HFFc6 (cell line): ENCODE measurements around the gene KRT26. TPM values are rescaled to one million over a fixed set of nuclear protein-coding genes. Genes with fewer than 3 reads are reported as not detected.

Source experiments
- DNase-seq: peaks from one replicate; pipeline ENCODE4 v3.0.0-alpha.2; 2018
- H3K27ac Mint-ChIP-seq: 2 replicates; pipeline ENCODE4 v1.8.0; 2020; ENCODE audit warnings: mild to moderate bottlenecking, mixed read lengths
- H3K27me3 Mint-ChIP-seq: 2 replicates; pipeline ENCODE4 v1.8.0; 2021; ENCODE audit warnings: mild to moderate bottlenecking, moderate library complexity, mixed read lengths; ENCODE audit not compliant: insufficient read depth
- H3K36me3 Mint-ChIP-seq: 2 replicates; pipeline ENCODE4 v1.8.0; 2021; ENCODE audit warnings: low read depth, mixed read lengths
- H3K4me1 Mint-ChIP-seq: 2 replicates; pipeline ENCODE4 v1.8.0; 2020; ENCODE audit warnings: low read depth, mixed read lengths
- H3K4me3 Mint-ChIP-seq: 2 replicates; pipeline ENCODE4 v1.8.0; 2020; ENCODE audit warnings: mild to moderate bottlenecking, moderate library complexity, mixed read lengths
- H3K9me3 Mint-ChIP-seq: 2 replicates; pipeline ENCODE4 v1.8.0; 2020; ENCODE audit warnings: mild to moderate bottlenecking, mixed read lengths
- long read RNA-seq: library from polyadenylated mRNA; unstranded; transcript quantifications from one replicate; pipeline ENCODE4 v2.0.0, GENCODE V29; 2019
- total RNA-seq, 6 experiments: library from RNA; stranded (reverse); fragmentation: NEBNext Ultra II Directional; extraction: Animal tissue kit (Norgen Biotek cat#: 25700); gene quantifications; 2 replicates in 1 of 6; 3 replicates in 5 of 6; pipeline ENCODE4 v1.2.3, GENCODE V29; 2021
- TF ChIP-seq, protein P1 (sequence below): fragments of 200-600 bp; sonication (generic); IDR thresholded peaks from 2 replicates; pipeline ENCODE4 v1.5.0; 2021; ENCODE audit warnings: antibody characterized with exemption, mild to moderate bottlenecking

Gene KRT26, protein sequence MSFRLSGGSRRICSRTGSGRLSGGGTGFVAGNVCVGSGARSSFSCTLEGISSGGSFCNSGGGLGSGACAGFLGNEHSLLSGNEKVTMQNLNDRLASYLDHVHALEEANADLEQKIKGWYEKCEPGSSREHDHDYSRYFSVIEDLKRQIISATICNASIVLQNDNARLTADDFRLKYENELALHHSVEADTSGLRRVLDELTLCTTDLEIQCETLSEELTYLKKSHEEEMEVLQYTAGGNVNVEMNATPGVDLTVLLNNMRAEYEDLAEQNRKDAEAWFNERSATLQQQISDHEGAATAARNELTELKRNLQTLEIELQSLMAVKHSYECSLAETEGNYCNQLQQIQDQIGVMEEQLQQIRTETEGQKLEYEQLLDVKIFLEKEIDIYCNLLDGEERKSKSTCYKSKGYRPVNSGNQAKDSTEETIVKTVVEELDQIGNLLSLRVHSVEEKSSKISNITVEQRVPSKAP
- total RNA-seq = not detected
- long read RNA-seq = 0 reads

DNA sequence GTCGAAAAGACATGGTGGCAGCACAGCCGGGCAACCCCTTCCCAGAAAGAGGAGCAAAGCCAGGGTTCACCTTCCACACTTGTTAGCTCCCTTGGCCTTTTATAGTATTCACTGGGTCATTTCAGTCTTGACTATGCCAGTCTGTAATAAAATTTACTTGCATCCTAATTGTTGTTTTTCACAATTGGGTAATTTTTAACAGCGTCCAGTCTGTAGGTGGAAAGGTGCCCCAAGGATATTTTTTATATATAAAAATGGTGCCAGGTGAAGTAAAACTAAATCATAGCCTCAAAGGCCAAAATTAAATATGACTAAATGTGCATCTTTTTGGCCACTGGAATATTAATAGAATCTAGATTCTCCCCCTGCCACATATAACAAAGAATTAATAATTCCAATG is at the start of gene KRT26:
Gene KRT26 (minus strand): TSS at position 101 of the 400 bp plus-strand sequence. CDS start 88 bp downstream, at position 13.
- no peak for DNase-seq
- peaks cover 33% of the 10 kb centered on the region for H3K27me3 Mint-ChIP-seq
- H3K4me1 Mint-ChIP-seq = no peaks in the 10 kb centered on the region
- H3K36me3 Mint-ChIP-seq = no peaks in the 10 kb centered on the region
- H3K4me3 Mint-ChIP-seq = no peak within 1 kb of the TSS
- no peak within 1 kb of the TSS for H3K27ac Mint-ChIP-seq
- no peaks in the 10 kb centered on the region for H3K9me3 Mint-ChIP-seq
- TF ChIP-seq, protein P1, sequence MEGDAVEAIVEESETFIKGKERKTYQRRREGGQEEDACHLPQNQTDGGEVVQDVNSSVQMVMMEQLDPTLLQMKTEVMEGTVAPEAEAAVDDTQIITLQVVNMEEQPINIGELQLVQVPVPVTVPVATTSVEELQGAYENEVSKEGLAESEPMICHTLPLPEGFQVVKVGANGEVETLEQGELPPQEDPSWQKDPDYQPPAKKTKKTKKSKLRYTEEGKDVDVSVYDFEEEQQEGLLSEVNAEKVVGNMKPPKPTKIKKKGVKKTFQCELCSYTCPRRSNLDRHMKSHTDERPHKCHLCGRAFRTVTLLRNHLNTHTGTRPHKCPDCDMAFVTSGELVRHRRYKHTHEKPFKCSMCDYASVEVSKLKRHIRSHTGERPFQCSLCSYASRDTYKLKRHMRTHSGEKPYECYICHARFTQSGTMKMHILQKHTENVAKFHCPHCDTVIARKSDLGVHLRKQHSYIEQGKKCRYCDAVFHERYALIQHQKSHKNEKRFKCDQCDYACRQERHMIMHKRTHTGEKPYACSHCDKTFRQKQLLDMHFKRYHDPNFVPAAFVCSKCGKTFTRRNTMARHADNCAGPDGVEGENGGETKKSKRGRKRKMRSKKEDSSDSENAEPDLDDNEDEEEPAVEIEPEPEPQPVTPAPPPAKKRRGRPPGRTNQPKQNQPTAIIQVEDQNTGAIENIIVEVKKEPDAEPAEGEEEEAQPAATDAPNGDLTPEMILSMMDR = no peak

DNA sequence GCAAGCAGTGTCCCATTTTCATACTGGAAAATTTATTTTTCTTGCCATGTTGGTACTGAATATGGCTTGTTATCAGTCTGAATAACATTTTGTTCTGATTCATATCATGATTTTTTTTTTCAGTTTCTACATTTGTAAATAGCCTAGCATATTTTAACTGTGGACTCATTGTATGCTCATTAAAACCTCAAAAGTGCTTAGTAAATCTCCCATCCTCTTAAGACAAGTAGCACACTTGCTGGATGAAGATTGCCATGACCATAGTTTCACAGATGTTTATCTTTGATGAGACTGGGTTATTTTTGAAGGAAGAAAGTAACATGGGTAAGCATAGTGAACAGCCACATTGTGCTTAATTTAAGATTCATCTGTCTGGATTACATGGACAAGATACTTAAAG is 49.5 kb upstream of the KRT26 start:
- H3K27me3 Mint-ChIP-seq = no peaks in the 10 kb centered on the region
- H3K4me3 Mint-ChIP-seq = no peak overlapping the region
- peaks cover 40% of the 10 kb centered on the region for H3K36me3 Mint-ChIP-seq
- H3K9me3 Mint-ChIP-seq = no peaks in the 10 kb centered on the region
- DNase-seq = peak; percentile 32
- H3K4me1 Mint-ChIP-seq = peaks cover 51% of the 10 kb centered on the region
- H3K27ac Mint-ChIP-seq = no peak overlapping the region
- TF ChIP-seq, protein P1 = no peak

DNA sequence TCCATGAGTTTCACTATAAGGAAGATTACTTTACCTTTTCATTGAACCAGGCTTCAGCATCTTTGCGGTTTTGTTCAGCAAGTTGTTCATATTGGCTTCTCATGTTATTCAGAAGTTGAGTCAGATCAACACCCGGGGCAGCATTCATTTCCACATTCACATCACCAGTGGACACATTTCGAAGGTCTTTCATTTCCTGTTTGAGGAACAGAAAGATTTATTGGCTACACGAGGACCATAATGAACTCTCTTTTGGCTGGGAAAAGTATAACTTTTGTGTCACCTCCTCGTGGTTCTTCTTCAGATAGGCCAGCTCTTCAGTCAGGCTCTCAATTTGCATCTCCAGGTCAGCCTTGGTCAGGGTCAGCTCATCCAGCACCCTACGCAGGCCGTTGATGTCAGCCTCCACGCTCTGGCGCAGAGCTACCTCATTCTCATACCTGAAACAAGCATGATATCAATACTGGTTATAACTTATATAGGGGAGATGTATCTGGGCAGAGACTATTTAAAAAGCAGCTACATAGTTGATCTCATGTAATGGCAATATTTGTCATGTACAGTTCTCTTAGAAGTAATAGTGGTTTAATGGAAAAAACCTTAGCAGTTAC is 48.3 kb upstream of the KRT26 start:
- DNase-seq = no peak
- Mint-ChIP-seq H3K4me1 (peaks cover 51% of the 10 kb centered on the region), H3K9me3 (no peaks in the 10 kb centered on the region), H3K36me3 (peaks cover 42% of the 10 kb centered on the region), H3K27me3 (no peaks in the 10 kb centered on the region), H3K27ac (0 out of 2 replicates have a peak overlapping the region, but pooled peaks have one; percentile 97), H3K4me3 (peak overlapping the region; percentile 96)
- TF ChIP-seq, protein P1 = no peak

DNA sequence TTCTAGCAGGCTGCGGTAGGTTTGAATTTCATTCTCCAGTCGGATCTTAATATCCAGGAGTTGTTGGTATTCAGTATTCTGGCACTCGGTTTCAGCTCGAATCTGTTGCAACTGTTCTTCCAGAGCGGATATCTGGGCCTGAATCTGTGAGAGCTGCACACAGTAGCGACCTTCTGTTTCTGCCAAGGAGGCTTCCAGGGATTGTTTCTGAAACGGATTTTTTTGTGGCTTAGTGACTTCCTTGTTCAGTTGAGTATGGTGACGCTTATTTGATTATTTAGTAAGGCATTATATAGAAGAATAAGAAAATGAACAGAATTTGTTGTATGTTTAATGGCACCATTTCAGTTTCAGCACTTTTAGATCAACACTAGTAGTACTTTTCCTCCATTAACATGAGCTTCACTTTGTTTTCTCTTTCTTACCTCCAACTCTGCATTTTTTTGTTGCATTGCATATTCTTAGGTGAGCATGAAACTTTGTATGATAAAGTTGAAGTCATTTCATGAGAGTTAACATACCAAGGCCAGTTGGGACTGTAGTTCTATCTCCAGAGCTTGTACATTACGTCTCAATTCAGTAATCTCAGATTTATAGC is 47.6 kb upstream of the KRT26 start:
- Mint-ChIP-seq H3K9me3 (no peaks in the 10 kb centered on the region), H3K4me3 (peak overlapping the region; percentile 96), H3K27me3 (no peaks in the 10 kb centered on the region), H3K4me1 (peaks cover 51% of the 10 kb centered on the region), H3K36me3 (peaks cover 42% of the 10 kb centered on the region), H3K27ac (peak overlapping the region; percentile 97)
- TF ChIP-seq, protein P1 = no peak
- peak; percentile 17 for DNase-seq

DNA sequence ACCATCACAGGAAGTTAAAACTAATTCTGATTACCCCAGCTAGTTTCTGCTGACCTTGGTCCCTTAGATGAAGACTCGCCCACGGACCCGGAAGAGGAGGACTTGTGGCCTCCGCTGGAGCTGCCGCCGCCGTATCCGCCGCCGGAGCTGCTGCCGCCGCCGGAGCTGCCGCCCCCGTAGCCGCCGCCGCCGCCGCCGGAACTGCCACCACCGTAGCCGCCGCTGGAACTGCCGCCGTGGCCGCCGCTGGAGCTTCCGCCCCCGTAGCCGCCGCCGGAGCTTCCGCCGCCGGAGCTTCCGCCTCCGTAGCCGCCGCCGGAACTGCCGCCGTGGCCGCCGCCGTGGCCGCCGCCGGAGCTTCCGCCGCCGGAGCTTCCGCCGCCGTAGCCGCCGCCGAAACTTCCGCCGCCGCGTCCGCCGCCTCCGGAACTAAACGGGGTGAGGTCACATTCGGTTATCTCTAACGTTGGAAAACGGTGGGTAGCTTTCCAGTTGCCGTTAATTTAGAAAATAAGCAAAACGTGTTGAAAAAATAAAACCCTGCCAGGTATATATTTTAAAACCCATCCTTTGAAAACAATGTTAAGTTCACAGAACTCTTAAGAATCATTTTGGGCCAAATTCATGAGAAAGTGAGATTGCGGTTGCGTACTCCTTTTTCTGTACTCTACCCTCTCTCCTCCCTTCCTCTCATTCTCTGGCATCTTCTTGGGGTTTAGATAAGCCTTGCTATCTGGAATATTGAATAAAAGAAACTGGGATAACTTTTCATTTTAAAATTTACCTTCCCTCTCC is 46.9 kb upstream of the KRT26 start:
- Mint-ChIP-seq H3K4me3 (peak overlapping the region; percentile 97), H3K27me3 (no peaks in the 10 kb centered on the region), H3K27ac (peak overlapping the region; percentile 97), H3K4me1 (peaks cover 57% of the 10 kb centered on the region), H3K9me3 (no peaks in the 10 kb centered on the region), H3K36me3 (peaks cover 42% of the 10 kb centered on the region)
- TF ChIP-seq, protein P1 = no peak
- DNase-seq = peak; percentile 77
